HEK293T (cell line): Measurements from ENCODE around the gene MFNG.

Experiments
- BHLHE40 ChIP-seq: fragments of 450-650 bp; IDR thresholded peaks from 2 replicates; pipeline ENCODE4 v1.6.1; 2016; ENCODE audit warnings: mild to moderate bottlenecking, moderate library complexity, borderline replicate concordance
- ELF4 ChIP-seq: fragments of 450-650 bp; IDR thresholded peaks from 2 replicates; pipeline ENCODE4 v1.6.1; 2017; ENCODE audit warnings: antibody characterized with exemption
- FOXA1 ChIP-seq: fragments of 450-650 bp; IDR thresholded peaks from 2 replicates; pipeline ENCODE4 v1.6.1; 2016; ENCODE audit warnings: mild to moderate bottlenecking
- LEF1 ChIP-seq: fragments of 450-650 bp; IDR thresholded peaks from 2 replicates; pipeline ENCODE4 v1.6.1; 2017; ENCODE audit warnings: mild to moderate bottlenecking, borderline replicate concordance
- NFRKB ChIP-seq: fragments of 450-650 bp; IDR thresholded peaks from 2 replicates; pipeline ENCODE4 v1.6.1; 2016; ENCODE audit warnings: mild to moderate bottlenecking, moderate library complexity
- SP1 ChIP-seq: fragments of 450-650 bp; IDR thresholded peaks from 2 replicates; pipeline ENCODE4 v1.6.1; 2017
- SUZ12 ChIP-seq: fragments of 450-650 bp; IDR thresholded peaks from 2 replicates; pipeline ENCODE4 v1.6.1; 2016; ENCODE audit warnings: mild to moderate bottlenecking
- TARDBP ChIP-seq: fragments of 450-650 bp; IDR thresholded peaks from 2 replicates; pipeline ENCODE4 v1.6.1; 2016
- ZNF384 ChIP-seq: fragments of 450-650 bp; IDR thresholded peaks from 2 replicates; pipeline ENCODE4 v1.6.1; 2016

- TF ChIP-seq ZNF384 (no peak), SUZ12 (no peak), LEF1 (no peak), SP1 (no peak), NFRKB (no peak), TARDBP (no peak), BHLHE40 (no peak), ELF4 (no peak), FOXA1 (no peak)
These were observed 34.6 kb upstream of the MFNG start for GRCh38 chr22:37520776-37521191.
